ENCODE measurements around the gene LCN12.

LCN12 gene

GRCh38 chr9:136945333-136946227, 6.5 kb upstream of the LCN12 start:
- no peak for DNase-seq (ENCODE audit: low spot score)

GRCh38 chr9:136946228-136947027, 5.6 kb upstream of the LCN12 start:
- no peak for DNase-seq (ENCODE audit: low spot score)

GRCh38 chr9:136947028-136947891, 4.8 kb upstream of the LCN12 start:
- no peak for DNase-seq (ENCODE audit: low spot score)

GRCh38 chr9:136947955-136948510, 4.0 kb upstream of the LCN12 start:
- no peak for DNase-seq (ENCODE audit: low spot score)

GRCh38 chr9:136949239-136949816, 2.7 kb upstream of the LCN12 start:
- DNase-seq (ENCODE audit: low spot score): no peak

GRCh38 chr9:136949817-136950655, 2.0 kb upstream of the LCN12 start:
- peak; percentile 93 for DNase-seq (ENCODE audit: low spot score)

- DNase-seq (ENCODE audit: low spot score): no peak
Measured at GRCh38 chr9:136950656-136951276, 1.3 kb upstream of the LCN12 start.

GRCh38 chr9:136952321-136952850, 313 bp downstream of the LCN12 start:
- no peak for DNase-seq (ENCODE audit: low spot score)

GRCh38 chr9:136952876-136953770, 1.1 kb downstream of the LCN12 start:
- no peak for DNase-seq (ENCODE audit: low spot score)

GRCh38 chr9:136953771-136954269, 1.7 kb downstream of the LCN12 start:
- DNase-seq (ENCODE audit: low spot score): no peak

GRCh38 chr9:136954270-136955083, 2.4 kb downstream of the LCN12 start:
- DNase-seq (ENCODE audit: low spot score): no peak

- no peak for DNase-seq (ENCODE audit: low spot score)
Measured at GRCh38 chr9:136955202-136955942, 3.3 kb downstream of the LCN12 start.

- no peak for DNase-seq (ENCODE audit: low spot score)
Measured at GRCh38 chr9:136955943-136956335, 3.9 kb downstream of the LCN12 start.

- DNase-seq (ENCODE audit: low spot score): no peak
Measured at GRCh38 chr9:136956604-136957003, 4.5 kb downstream of the LCN12 start.

GRCh38 chr9:136957461-136957860, 5.4 kb downstream of the LCN12 start:
- DNase-seq (ENCODE audit: low spot score): no peak

- no peak for DNase-seq (ENCODE audit: low spot score)
Measured at GRCh38 chr9:136957901-136958300, 5.8 kb downstream of the LCN12 start.

- no peak for DNase-seq (ENCODE audit: low spot score)
Measured at GRCh38 chr9:136958473-136958872, 6.4 kb downstream of the LCN12 start.

All from hematopoietic multipotent progenitor cell treated with erythropoietin and hydrocortisone succinate and interleukin-3 and kit ligand, for 15 days (in vitro differentiated cells).